Adipocyte (in vitro differentiated cells): Measurements from ENCODE around the gene BET1.
"Not testable (repeated sequence)": the region's sequence is repeated elsewhere in the genome, so short reads cannot be mapped to it uniquely, and the experiment has no call there.

Experiments
- DNase-seq: peaks from one replicate; pipeline ENCODE4 v3.0.0-alpha.2; 2015; ENCODE audit warnings: low read depth
- H3K27me3 ChIP-seq: replicated peaks from 2 replicates; pipeline ENCODE4 v1.7.0; 2013; ENCODE audit warnings: mild to moderate bottlenecking, low read length, moderate library complexity; ENCODE audit not compliant: control insufficient read depth, insufficient read depth
- H3K36me3 ChIP-seq: 2 replicates; pipeline ENCODE4 v1.7.0; 2013; ENCODE audit warnings: low read length, mild to moderate bottlenecking, moderate library complexity; ENCODE audit not compliant: control insufficient read depth, insufficient read depth, severe bottlenecking
- H3K4me1 ChIP-seq: 2 replicates; pipeline ENCODE4 v1.7.0; 2013; ENCODE audit warnings: mild to moderate bottlenecking, low read length, moderate library complexity; ENCODE audit not compliant: control insufficient read depth, insufficient read depth
- H3K4me3 ChIP-seq: 2 replicates; pipeline ENCODE4 v1.7.0; 2013; ENCODE audit warnings: mild to moderate bottlenecking, low read length, moderate library complexity
- H3K9ac ChIP-seq: 2 replicates; pipeline ENCODE4 v1.7.0; 2013; ENCODE audit warnings: mild to moderate bottlenecking, low read length, moderate library complexity
- H3K9me3 ChIP-seq: 2 replicates; pipeline ENCODE4 v1.7.0; 2013; ENCODE audit warnings: mild to moderate bottlenecking, low read length, moderate library complexity; ENCODE audit not compliant: control insufficient read depth

The BET1 gene

DNA sequence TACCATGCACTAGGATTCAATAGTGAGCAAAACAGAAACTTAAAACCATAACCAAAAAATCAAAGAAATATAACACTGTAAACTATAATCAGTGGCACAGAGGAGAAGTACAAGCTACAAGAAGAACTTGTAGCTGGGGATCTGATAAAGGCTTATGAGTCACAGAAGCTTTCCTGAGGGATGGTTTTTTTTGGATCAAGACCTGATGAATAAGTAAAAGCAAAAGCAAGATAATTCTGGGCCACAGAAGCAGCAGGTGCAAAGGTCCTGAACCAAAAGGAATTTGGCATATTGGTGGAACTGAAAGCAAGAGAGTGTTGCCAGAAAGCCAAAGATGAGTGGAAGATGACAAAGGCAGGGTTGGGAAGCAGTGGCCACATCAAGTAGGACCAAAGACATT is 37.4 kb upstream of the BET1 start:
- Histone ChIP-seq H3K36me3 (no peaks in the 10 kb centered on the region), H3K27me3 (no peaks in the 10 kb centered on the region), H3K4me1 (peaks cover 13% of the 10 kb centered on the region), H3K9me3 (no peaks in the 10 kb centered on the region), H3K9ac (no peak overlapping the region), H3K4me3 (no peak overlapping the region)
- peak; percentile 21 for DNase-seq

DNA sequence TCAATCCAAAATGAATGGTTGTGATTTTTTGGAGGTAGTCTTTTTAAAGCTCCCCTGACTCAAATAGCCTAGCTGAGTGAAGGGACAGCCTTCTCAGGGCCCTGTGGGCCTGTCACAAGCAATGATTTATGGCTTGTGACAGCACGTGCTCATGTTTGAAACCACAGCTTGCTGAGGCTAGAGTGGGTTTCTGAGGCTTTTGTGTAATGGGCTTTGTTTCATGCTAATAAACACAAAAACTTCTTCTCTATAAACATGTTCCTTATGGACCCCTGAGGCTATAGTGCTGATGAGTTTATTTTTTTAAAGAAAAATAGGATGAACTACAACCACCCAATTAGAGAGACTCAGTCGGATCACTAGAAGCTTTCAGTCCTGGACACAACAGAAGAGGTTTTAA is 36.1 kb upstream of the BET1 start:
- peaks cover 13% of the 10 kb centered on the region for H3K4me1 ChIP-seq
- DNase-seq = no peak

DNA sequence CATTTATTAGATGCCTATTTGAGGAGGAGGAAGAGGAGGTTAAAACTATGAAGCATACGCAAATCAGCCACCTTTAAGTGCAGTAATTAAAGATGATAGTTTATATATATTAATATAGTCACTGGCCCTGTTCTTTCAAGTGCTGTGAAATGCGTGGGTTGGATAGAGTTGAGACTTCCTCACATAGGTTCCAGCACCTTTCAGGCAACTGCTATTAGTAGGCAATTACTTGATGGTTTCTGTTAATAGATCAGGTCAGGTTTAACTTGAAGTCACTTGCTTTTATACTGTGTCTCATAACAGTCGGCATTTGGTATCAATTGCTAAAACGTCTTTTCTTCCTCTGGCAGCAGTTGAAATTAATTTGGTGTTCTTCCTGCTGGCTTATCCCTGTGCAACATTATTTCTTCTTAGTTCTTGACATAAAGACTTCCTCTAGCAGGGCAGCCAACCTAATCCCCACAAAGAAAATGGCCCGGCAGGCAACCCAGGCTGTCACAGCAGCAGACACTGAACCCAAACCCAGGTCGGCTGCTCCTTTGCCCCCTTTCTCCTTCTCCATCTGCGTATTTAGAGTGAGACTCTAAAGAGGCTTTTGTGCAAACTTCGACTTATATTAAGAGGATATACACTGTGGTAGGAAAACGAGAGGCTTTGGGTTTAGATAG is 35.3 kb upstream of the BET1 start:
- H3K36me3 ChIP-seq = no peaks in the 10 kb centered on the region
- H3K4me1 ChIP-seq = peaks cover 13% of the 10 kb centered on the region
- H3K4me3 ChIP-seq = no peak overlapping the region
- no peaks in the 10 kb centered on the region for H3K27me3 ChIP-seq
- no peak for DNase-seq
- no peaks in the 10 kb centered on the region for H3K9me3 ChIP-seq
- no peak overlapping the region for H3K9ac ChIP-seq

More for the DNA sequence above, 36.1 kb upstream of the BET1 start:
- Histone ChIP-seq H3K9ac (no peak overlapping the region), H3K27me3 (no peaks in the 10 kb centered on the region), H3K9me3 (no peaks in the 10 kb centered on the region), H3K36me3 (no peaks in the 10 kb centered on the region), H3K4me3 (no peak overlapping the region)

DNA sequence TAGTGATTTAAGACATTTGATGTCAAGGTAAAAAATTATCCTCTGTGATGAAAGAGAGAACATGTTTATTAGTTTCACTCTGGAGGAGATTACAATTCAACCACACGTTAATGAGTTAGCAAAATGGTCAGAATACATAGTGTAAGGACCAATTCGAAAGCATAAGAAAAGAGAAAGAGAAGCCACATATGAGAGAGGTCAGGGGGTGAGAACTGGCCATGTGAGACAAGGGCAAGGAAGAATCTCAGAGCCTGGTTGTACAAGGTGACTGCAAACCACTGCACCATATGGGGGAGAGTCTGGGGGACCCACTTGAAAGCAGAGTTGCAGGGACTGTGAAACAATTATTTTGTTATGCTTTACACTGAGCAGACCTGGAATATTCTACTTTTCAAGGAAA is 27.7 kb upstream of the BET1 start:
- DNase-seq = no peak
- no peak overlapping the region for H3K9ac ChIP-seq
- H3K4me1 ChIP-seq = no peaks in the 10 kb centered on the region
- H3K36me3 ChIP-seq = no peaks in the 10 kb centered on the region
- no peaks in the 10 kb centered on the region for H3K27me3 ChIP-seq
- H3K4me3 ChIP-seq = no peak overlapping the region
- no peaks in the 10 kb centered on the region for H3K9me3 ChIP-seq

DNA sequence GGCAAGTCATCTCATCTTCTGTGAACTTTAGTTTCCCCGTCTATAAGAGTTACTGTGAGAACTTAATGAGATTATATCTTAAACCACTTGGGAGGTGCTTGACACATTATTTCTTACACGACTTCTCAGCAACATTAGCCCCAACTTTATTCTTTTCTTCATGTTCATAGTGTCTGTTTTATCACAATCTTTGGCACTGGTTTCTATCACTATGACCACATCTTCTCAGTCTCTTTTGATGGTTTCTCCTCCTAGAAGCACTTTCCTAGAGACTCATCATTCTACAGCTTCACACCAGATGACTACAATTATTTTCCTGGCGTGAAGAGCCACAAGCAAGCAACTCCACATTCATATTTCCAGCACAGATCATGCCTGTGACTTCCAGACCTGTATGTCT is 26.5 kb upstream of the BET1 start:
- Histone ChIP-seq H3K9me3 (no peaks in the 10 kb centered on the region), H3K9ac (no peak overlapping the region), H3K4me3 (no peak overlapping the region), H3K36me3 (no peaks in the 10 kb centered on the region), H3K27me3 (no peaks in the 10 kb centered on the region), H3K4me1 (no peaks in the 10 kb centered on the region)
- no peak for DNase-seq

DNA sequence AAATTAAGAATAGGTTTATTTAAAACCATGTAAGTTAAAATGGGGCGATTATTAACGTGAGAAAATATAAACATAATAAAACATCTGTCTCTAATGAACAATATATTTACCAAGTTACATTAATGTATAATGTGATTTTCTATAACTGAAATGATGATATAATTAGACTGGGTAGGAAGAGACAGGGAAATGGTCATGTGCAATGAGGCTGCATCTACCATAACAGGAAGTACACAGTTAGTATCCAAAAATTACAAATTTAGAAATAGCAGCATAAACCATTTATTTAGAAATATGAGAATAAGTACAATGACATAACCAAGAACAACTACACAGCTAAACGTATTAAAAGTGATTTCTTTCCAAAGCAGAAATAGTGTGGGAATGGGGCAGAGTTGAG is 25.8 kb upstream of the BET1 start:
- no peaks in the 10 kb centered on the region for H3K36me3 ChIP-seq
- H3K4me1 ChIP-seq = no peaks in the 10 kb centered on the region
- H3K9ac ChIP-seq = no peak overlapping the region
- no peak for DNase-seq
- no peak overlapping the region for H3K4me3 ChIP-seq
- no peaks in the 10 kb centered on the region for H3K27me3 ChIP-seq
- H3K9me3 ChIP-seq = no peaks in the 10 kb centered on the region

DNA sequence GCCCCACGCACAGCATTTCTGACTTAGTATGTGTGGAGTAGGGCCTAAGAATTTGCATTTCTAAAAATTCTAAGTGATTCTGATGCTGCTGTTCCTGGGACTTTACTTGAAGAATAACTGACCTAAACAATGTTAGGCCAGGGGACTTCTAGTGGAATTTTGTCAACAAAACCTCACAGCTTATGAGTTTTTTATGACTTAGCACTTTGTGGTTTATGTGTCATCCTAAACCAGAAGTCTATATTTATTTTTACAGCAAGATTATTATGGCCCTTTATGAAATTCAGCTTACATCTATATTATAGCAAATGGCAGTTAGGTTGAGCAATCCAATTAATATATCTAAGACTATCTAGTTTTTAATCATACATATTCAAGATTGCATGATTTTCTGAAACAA is 24.6 kb upstream of the BET1 start:
- Histone ChIP-seq H3K9ac (no peak overlapping the region), H3K27me3 (no peaks in the 10 kb centered on the region), H3K4me3 (no peak overlapping the region), H3K4me1 (no peaks in the 10 kb centered on the region), H3K9me3 (no peaks in the 10 kb centered on the region), H3K36me3 (no peaks in the 10 kb centered on the region)
- peak; percentile 39 for DNase-seq

DNA sequence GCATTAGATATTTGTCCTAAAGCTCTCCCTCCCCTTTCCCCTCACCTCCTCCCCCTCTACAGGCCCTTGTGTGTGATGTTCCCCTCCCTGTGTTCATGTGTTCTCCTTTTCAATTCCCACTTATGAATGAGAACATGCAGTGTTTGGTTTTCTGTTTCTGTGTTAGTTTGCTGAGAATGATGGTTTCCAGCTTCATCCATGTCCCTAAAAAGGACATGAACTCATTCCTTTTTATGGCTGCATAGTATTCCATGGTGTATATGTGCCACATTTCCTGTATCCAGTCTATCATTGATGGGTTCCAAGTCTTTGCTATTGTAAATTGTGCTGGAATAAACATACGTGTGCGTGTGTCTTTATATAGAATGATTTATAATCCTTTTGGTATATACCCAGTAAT is 22.5 kb upstream of the BET1 start:
- H3K36me3 ChIP-seq, H3K9me3 ChIP-seq, DNase-seq, H3K4me1 ChIP-seq, H3K27me3 ChIP-seq, H3K4me3 ChIP-seq, H3K9ac ChIP-seq: not testable (repeated sequence)

DNA sequence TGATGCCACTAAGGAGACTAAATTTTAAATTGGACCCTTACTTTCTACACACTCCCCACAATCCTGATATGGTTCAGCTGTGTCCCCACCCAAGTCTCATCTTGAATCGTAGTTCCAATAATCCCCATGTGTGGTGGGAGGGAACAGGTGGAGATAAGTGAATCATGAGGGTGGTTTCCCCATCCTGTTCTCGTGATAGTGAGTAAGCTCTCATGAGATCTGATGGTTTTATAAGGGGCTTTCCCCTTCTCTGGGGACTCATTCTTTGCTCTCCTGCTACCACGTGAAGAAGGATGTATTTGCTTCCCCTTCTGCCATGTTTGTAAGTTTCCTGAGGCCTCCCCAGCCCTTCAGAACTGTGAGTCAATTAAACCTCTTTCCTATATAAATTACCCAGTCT is 18.4 kb upstream of the BET1 start:
- H3K36me3 ChIP-seq = no peaks in the 10 kb centered on the region
- no peaks in the 10 kb centered on the region for H3K27me3 ChIP-seq
- H3K4me1 ChIP-seq = no peaks in the 10 kb centered on the region
- DNase-seq = no peak
- H3K9me3 ChIP-seq = no peaks in the 10 kb centered on the region
- H3K9ac ChIP-seq = no peak overlapping the region
- no peak overlapping the region for H3K4me3 ChIP-seq

DNA sequence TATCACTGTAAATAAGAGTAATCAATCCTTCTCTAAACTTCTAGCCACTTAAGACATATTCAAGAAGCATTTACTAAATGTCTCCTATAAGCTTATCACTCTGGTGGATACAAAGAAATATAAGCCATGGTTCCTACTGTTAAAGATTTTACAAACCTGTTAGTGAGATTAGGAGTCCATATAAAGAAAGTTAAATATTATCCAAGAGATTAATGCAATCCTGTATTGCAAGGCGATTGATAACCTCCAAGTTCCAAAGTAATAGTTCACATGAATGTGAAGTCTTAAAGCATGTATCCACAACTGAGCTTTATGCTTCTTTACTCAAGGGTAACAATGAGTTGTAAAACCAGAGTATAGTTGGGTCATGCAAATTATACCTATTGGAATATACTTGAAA is 12.6 kb upstream of the BET1 start:
- Histone ChIP-seq H3K4me3 (no peak overlapping the region), H3K9ac (no peak overlapping the region), H3K9me3 (no peaks in the 10 kb centered on the region), H3K4me1 (no peaks in the 10 kb centered on the region), H3K27me3 (no peaks in the 10 kb centered on the region), H3K36me3 (no peaks in the 10 kb centered on the region)
- DNase-seq = no peak

DNA sequence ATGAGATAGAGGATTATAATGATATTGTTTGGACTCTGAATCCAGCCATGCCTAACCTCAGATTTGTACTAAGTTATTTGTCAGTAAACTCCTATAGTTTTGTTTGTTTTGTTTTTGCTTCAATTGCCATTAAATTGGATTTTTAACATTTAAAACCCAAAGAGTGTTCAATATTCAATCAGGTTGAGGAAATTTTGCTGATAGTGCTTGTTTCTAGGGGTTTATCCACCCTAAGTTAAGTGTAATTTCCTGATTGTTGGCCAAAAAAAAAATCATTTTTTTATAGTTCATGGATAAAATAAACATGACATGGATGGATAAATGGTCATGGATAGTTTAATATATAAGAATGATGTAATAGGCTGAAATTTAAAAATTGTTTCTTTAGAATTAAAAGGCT is 11.4 kb upstream of the BET1 start:
- no peaks in the 10 kb centered on the region for H3K36me3 ChIP-seq
- H3K4me1 ChIP-seq = no peaks in the 10 kb centered on the region
- no peaks in the 10 kb centered on the region for H3K9me3 ChIP-seq
- no peak overlapping the region for H3K4me3 ChIP-seq
- no peaks in the 10 kb centered on the region for H3K27me3 ChIP-seq
- DNase-seq = no peak
- H3K9ac ChIP-seq = no peak overlapping the region

DNA sequence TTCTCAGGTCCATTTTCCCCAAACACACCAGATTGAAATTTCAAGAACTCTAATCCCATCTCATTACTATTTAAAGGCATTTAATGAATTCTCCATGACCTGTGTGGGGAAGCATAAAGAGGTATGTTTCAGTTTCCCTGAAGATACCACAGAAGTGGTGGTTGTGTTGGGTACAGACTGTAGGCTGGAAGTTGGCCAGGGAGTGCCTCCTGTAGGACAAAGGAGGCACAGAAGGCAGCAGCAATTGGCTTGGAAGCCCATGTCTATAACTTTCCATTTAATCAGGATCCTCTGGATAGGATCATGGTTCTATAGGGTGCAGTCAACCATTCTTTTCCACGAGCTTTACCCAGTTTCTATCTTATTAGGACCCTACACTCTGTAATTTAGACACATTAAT is 8.6 kb upstream of the BET1 start:
- Histone ChIP-seq H3K9me3 (no peaks in the 10 kb centered on the region), H3K4me1 (no peaks in the 10 kb centered on the region), H3K9ac (no peak overlapping the region), H3K27me3 (no peaks in the 10 kb centered on the region), H3K4me3 (no peak overlapping the region), H3K36me3 (no peaks in the 10 kb centered on the region)
- no peak for DNase-seq
